ENCODE results near the gene NPEPL1.

NPEPL1 gene

GRCh38 chr20:58695895-58696375, 3.3 kb downstream of the NPEPL1 start:
- TF ChIP-seq SIN3A (IDR thresholded peaks at IDR 0.05; ENCODE audit: borderline replicate concordance, insufficient read depth, low read length), result no peak
- TF ChIP-seq REST (IDR thresholded peaks at IDR 0.05; ENCODE audit: insufficient read depth in 1 of 2, low read depth in 2 of 2, low read length in 2 of 2), result no peak
- no peak for TF ChIP-seq POLR2AphosphoS5 (IDR thresholded peaks at IDR 0.05; ENCODE audit: low read depth, low read length)
- no peak for TF ChIP-seq TAF1 (IDR thresholded peaks at IDR 0.05; ENCODE audit: borderline replicate concordance, insufficient read depth, low read length)
- no peak for TF ChIP-seq FOXP2 (optimal IDR thresholded peaks at IDR 0.05; ENCODE audit: borderline replicate concordance, extremely low read depth, extremely low read length, insufficient read depth)

GRCh38 chr20:58696411-58696961, 3.9 kb downstream of the NPEPL1 start:
- TF ChIP-seq POLR2AphosphoS5 (IDR thresholded peaks at IDR 0.05; ENCODE audit: low read depth, low read length), result no peak
- TF ChIP-seq SIN3A (IDR thresholded peaks at IDR 0.05; ENCODE audit: borderline replicate concordance, insufficient read depth, low read length), result no peak
- no peak for TF ChIP-seq FOXP2 (optimal IDR thresholded peaks at IDR 0.05; ENCODE audit: borderline replicate concordance, extremely low read depth, extremely low read length, insufficient read depth)
- TF ChIP-seq TAF1 (IDR thresholded peaks at IDR 0.05; ENCODE audit: borderline replicate concordance, insufficient read depth, low read length), result no peak
- TF ChIP-seq REST (IDR thresholded peaks at IDR 0.05; ENCODE audit: insufficient read depth in 1 of 2, low read depth in 2 of 2, low read length in 2 of 2), result no peak

GRCh38 chr20:58697201-58697866, 4.7 kb downstream of the NPEPL1 start:
- TF ChIP-seq FOXP2 (optimal IDR thresholded peaks at IDR 0.05; ENCODE audit: borderline replicate concordance, extremely low read depth, extremely low read length, insufficient read depth) (no peak), TAF1 (IDR thresholded peaks at IDR 0.05; ENCODE audit: borderline replicate concordance, insufficient read depth, low read length) (no peak), POLR2AphosphoS5 (IDR thresholded peaks at IDR 0.05; ENCODE audit: low read depth, low read length) (no peak), SIN3A (IDR thresholded peaks at IDR 0.05; ENCODE audit: borderline replicate concordance, insufficient read depth, low read length) (no peak), REST (IDR thresholded peaks at IDR 0.05; ENCODE audit: insufficient read depth in 1 of 2, low read depth in 2 of 2, low read length in 2 of 2) (no peak)

GRCh38 chr20:58697867-58698703, 5.5 kb downstream of the NPEPL1 start:
- TF ChIP-seq TAF1 (IDR thresholded peaks at IDR 0.05; ENCODE audit: borderline replicate concordance, insufficient read depth, low read length), result no peak

GRCh38 chr20:58698741-58699622, 6.4 kb downstream of the NPEPL1 start:
- TF ChIP-seq POLR2AphosphoS5 (IDR thresholded peaks at IDR 0.05; ENCODE audit: low read depth, low read length) (no peak), TAF1 (IDR thresholded peaks at IDR 0.05; ENCODE audit: borderline replicate concordance, insufficient read depth, low read length) (no peak), REST (IDR thresholded peaks at IDR 0.05; ENCODE audit: insufficient read depth in 1 of 2, low read depth in 2 of 2, low read length in 2 of 2) (no peak), SIN3A (IDR thresholded peaks at IDR 0.05; ENCODE audit: borderline replicate concordance, insufficient read depth, low read length) (no peak), FOXP2 (optimal IDR thresholded peaks at IDR 0.05; ENCODE audit: borderline replicate concordance, extremely low read depth, extremely low read length, insufficient read depth) (no peak)

All from PFSK-1 (cell line).